SK-N-SH treated with all-trans-retinoic acid at 6 μM for 48 hours (cell line): ENCODE data around the gene BICDL1.

Experiments used
- ATAC-seq: fragments of 200-7000 bp; cut with Tn5 transposase; 3 replicates; pipeline ENCODE4 v1.9.1; 2020; ENCODE audit warnings: mild to moderate bottlenecking, moderate library complexity
- BACH2 ChIP-seq: fragments of 250-450 bp; sonication (Bioruptor Pico); IDR thresholded peaks from 2 replicates; pipeline ENCODE4 v1.9.0; 2021; ENCODE audit warnings: mild to moderate bottlenecking, borderline replicate concordance
- CSDC2 ChIP-seq: fragments of 250-450 bp; sonication (Bioruptor Pico); IDR thresholded peaks from 2 replicates; pipeline ENCODE4 v1.5.0; 2020; ENCODE audit warnings: mild to moderate bottlenecking, moderate library complexity
- ESRRG ChIP-seq: fragments of 250-450 bp; sonication (Bioruptor Pico); IDR thresholded peaks from 2 replicates; pipeline ENCODE4 v1.6.1; 2021; ENCODE audit warnings: mild to moderate bottlenecking
- GLIS3 ChIP-seq: fragments of 250-450 bp; sonication (Bioruptor Pico); IDR thresholded peaks from 2 replicates; pipeline ENCODE4 v1.5.0; 2020; ENCODE audit warnings: mild to moderate bottlenecking, moderate library complexity
- ISL1 ChIP-seq: fragments of 250-450 bp; sonication (Bioruptor Pico); IDR thresholded peaks from 2 replicates; pipeline ENCODE4 v2.1.2; 2022; ENCODE audit warnings: mild to moderate bottlenecking, moderate library complexity
- OSR1 ChIP-seq: fragments of 250-450 bp; sonication (Bioruptor Pico); IDR thresholded peaks from 2 replicates; pipeline ENCODE4 v1.8.0; 2022; ENCODE audit warnings: moderate library complexity, mild to moderate bottlenecking, inconsistent platforms
- PPARA ChIP-seq: fragments of 250-450 bp; sonication (Bioruptor Pico); IDR thresholded peaks from 2 replicates; pipeline ENCODE4 v1.5.0; 2020; ENCODE audit warnings: mild to moderate bottlenecking, borderline replicate concordance
- RARB ChIP-seq: fragments of 250-450 bp; sonication (Bioruptor Pico); IDR thresholded peaks from 2 replicates; pipeline ENCODE4 v1.8.0; 2021; ENCODE audit warnings: mild to moderate bottlenecking, moderate library complexity
- SNAI2 ChIP-seq: fragments of 250-450 bp; sonication (Bioruptor Pico); IDR thresholded peaks from 2 replicates; pipeline ENCODE4 v1.5.0; 2020; ENCODE audit warnings: mild to moderate bottlenecking, moderate library complexity
- TCF4 ChIP-seq: fragments of 250-450 bp; sonication (Bioruptor Pico); IDR thresholded peaks from 2 replicates; pipeline ENCODE4 v1.8.0; 2021; ENCODE audit warnings: mild to moderate bottlenecking, moderate library complexity, borderline replicate concordance
- TOX ChIP-seq: fragments of 250-450 bp; sonication (Bioruptor Pico); IDR thresholded peaks from 2 replicates; pipeline ENCODE4 v1.8.0; 2021; ENCODE audit warnings: mild to moderate bottlenecking, moderate library complexity, borderline replicate concordance
- ZC3H10 ChIP-seq: fragments of 250-450 bp; sonication (Bioruptor Pico); IDR thresholded peaks from 2 replicates; pipeline ENCODE4 v1.5.1; 2021; ENCODE audit warnings: mild to moderate bottlenecking, moderate library complexity
- ZFP3 ChIP-seq: fragments of 250-450 bp; sonication (Bioruptor Pico); IDR thresholded peaks from 2 replicates; pipeline ENCODE4 v1.5.0; 2020; ENCODE audit warnings: mild to moderate bottlenecking, moderate library complexity
- ZFP30 ChIP-seq: fragments of 450-650 bp; formaldehyde crosslinking; IDR thresholded peaks from 2 replicates; pipeline ENCODE4 v1.5.0; 2022; ENCODE audit warnings: mild to moderate bottlenecking, moderate library complexity
- ZNF565 ChIP-seq: fragments of 450-650 bp; formaldehyde crosslinking; conservative IDR thresholded peaks from 2 replicates; pipeline ENCODE4 v1.5.0; 2020; ENCODE audit warnings: low read depth, mild to moderate bottlenecking, moderate library complexity
- ZNF70 ChIP-seq: fragments of 450-650 bp; formaldehyde crosslinking; IDR thresholded peaks from 2 replicates; pipeline ENCODE4 v1.5.0; 2020; ENCODE audit warnings: mild to moderate bottlenecking, moderate library complexity
- TF ChIP-seq, protein P1 (sequence below): fragments of 250-450 bp; sonication (Bioruptor Pico); IDR thresholded peaks from 2 replicates; pipeline ENCODE4 v1.5.1; 2021; ENCODE audit warnings: mild to moderate bottlenecking, moderate library complexity
- TF ChIP-seq, protein P2 (sequence below): fragments of 250-450 bp; sonication (Bioruptor Pico); IDR thresholded peaks from 2 replicates; pipeline ENCODE4 v1.5.0; 2020; ENCODE audit warnings: mild to moderate bottlenecking, moderate library complexity
- TF ChIP-seq, protein P3 (sequence below): fragments of 250-450 bp; sonication (Bioruptor Pico); IDR thresholded peaks from 2 replicates; pipeline ENCODE4 v1.8.0; 2021; ENCODE audit warnings: low read depth, mild to moderate bottlenecking, moderate library complexity, borderline replicate concordance
- TF ChIP-seq, protein P4 (sequence below): fragments of 250-450 bp; sonication (Bioruptor Pico); IDR thresholded peaks from 2 replicates; pipeline ENCODE4 v1.5.1; 2020; ENCODE audit warnings: low read depth, mild to moderate bottlenecking, moderate library complexity

Gene BICDL1

DNA sequence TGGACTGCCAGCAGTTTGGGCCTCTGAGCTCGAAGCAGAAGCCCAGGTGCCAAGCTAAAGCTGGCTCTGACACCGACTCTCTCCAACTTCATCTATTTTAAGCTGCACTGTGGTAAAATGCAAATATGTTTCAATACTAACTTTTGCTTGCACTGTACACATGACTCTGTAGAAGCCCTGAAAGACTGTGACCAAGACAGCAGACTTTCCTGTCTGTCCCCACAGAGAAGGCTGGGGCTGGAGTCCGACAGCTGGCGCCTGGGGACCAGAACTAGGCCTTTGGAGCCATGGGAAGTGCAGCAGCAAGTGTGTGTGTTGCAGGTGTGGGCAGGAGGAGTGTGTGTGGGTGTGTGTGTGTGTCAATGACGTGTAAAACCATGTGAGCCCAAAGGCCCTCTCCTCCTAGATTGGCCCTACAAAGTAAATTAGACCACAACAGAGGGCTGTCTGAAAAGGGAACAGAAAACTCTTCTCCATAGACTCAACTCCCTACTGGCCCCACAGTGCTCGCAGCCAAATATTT lies 143.9 kb downstream of the BICDL1 start:
- no peak for ATAC-seq
- no peak for TF ChIP-seq PPARA (CRISPR knock-in tag)
- TF ChIP-seq, protein P1, sequence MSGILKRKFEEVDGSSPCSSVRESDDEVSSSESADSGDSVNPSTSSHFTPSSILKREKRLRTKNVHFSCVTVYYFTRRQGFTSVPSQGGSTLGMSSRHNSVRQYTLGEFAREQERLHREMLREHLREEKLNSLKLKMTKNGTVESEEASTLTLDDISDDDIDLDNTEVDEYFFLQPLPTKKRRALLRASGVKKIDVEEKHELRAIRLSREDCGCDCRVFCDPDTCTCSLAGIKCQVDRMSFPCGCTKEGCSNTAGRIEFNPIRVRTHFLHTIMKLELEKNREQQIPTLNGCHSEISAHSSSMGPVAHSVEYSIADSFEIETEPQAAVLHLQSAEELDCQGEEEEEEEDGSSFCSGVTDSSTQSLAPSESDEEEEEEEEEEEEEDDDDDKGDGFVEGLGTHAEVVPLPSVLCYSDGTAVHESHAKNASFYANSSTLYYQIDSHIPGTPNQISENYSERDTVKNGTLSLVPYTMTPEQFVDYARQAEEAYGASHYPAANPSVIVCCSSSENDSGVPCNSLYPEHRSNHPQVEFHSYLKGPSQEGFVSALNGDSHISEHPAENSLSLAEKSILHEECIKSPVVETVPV (CRISPR knock-in tag), result no peak
- no peak for TF ChIP-seq ZFP30 (CRISPR knock-in tag)
- no peak for TF ChIP-seq TCF4 (CRISPR knock-in tag)
- TF ChIP-seq RARB (CRISPR knock-in tag), result no peak
- TF ChIP-seq, protein P2, sequence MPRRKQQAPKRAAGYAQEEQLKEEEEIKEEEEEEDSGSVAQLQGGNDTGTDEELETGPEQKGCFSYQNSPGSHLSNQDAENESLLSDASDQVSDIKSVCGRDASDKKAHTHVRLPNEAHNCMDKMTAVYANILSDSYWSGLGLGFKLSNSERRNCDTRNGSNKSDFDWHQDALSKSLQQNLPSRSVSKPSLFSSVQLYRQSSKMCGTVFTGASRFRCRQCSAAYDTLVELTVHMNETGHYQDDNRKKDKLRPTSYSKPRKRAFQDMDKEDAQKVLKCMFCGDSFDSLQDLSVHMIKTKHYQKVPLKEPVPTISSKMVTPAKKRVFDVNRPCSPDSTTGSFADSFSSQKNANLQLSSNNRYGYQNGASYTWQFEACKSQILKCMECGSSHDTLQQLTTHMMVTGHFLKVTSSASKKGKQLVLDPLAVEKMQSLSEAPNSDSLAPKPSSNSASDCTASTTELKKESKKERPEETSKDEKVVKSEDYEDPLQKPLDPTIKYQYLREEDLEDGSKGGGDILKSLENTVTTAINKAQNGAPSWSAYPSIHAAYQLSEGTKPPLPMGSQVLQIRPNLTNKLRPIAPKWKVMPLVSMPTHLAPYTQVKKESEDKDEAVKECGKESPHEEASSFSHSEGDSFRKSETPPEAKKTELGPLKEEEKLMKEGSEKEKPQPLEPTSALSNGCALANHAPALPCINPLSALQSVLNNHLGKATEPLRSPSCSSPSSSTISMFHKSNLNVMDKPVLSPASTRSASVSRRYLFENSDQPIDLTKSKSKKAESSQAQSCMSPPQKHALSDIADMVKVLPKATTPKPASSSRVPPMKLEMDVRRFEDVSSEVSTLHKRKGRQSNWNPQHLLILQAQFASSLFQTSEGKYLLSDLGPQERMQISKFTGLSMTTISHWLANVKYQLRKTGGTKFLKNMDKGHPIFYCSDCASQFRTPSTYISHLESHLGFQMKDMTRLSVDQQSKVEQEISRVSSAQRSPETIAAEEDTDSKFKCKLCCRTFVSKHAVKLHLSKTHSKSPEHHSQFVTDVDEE, result no peak
- TF ChIP-seq ISL1 (CRISPR knock-in tag), result no peak
- TF ChIP-seq, protein P3, sequence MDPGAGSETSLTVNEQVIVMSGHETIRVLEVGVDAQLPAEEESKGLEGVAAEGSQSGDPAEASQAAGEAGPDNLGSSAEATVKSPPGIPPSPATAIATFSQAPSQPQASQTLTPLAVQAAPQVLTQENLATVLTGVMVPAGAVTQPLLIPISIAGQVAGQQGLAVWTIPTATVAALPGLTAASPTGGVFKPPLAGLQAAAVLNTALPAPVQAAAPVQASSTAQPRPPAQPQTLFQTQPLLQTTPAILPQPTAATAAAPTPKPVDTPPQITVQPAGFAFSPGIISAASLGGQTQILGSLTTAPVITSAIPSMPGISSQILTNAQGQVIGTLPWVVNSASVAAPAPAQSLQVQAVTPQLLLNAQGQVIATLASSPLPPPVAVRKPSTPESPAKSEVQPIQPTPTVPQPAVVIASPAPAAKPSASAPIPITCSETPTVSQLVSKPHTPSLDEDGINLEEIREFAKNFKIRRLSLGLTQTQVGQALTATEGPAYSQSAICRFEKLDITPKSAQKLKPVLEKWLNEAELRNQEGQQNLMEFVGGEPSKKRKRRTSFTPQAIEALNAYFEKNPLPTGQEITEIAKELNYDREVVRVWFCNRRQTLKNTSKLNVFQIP (CRISPR knock-in tag), result no peak
- TF ChIP-seq ZFP3 (CRISPR knock-in tag), result no peak
- no peak for TF ChIP-seq TOX (CRISPR knock-in tag)
- TF ChIP-seq OSR1 (CRISPR knock-in tag), result no peak
- TF ChIP-seq SNAI2, result no peak
- TF ChIP-seq ESRRG (CRISPR knock-in tag), result no peak
- TF ChIP-seq BACH2, result no peak
- no peak for TF ChIP-seq ZNF70 (CRISPR knock-in tag)
- no peak for TF ChIP-seq CSDC2 (CRISPR knock-in tag)
- TF ChIP-seq GLIS3, result no peak
- TF ChIP-seq ZC3H10 (CRISPR knock-in tag), result no peak
- TF ChIP-seq, all 23 proteins: peak for 0

DNA sequence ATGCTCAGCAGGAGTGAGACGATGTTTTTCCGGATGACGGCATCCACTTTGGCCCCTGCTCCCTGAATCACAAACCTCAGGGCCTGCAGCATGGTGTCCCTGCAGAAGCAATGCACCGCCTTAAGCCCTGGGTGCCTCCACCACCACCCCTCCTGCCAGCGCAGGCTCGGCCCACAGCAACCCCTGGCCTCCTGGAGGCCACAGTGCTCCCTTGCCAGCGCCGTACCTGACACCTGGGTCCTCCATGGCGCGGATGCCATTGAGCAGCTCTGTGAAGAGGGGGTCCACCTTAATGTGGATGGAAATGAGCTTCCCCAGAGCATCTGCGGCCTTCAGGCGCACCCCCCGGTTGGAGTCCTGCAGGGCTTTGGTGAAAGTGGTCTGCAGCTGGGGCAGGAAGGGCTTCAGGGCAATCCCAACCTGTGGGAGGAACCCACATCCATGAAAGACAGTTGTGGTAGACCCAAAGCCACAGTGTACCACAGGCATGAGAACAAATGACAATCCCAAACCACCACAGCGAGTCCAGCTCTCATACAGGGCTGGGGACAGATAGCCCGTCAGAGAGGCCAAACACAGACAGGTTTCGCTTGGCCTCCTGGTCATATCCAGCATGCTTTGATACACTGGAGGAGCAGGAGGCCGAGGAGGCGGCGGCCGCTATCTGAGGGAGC lies 145.4 kb downstream of the BICDL1 start:
- TF ChIP-seq, protein P4, sequence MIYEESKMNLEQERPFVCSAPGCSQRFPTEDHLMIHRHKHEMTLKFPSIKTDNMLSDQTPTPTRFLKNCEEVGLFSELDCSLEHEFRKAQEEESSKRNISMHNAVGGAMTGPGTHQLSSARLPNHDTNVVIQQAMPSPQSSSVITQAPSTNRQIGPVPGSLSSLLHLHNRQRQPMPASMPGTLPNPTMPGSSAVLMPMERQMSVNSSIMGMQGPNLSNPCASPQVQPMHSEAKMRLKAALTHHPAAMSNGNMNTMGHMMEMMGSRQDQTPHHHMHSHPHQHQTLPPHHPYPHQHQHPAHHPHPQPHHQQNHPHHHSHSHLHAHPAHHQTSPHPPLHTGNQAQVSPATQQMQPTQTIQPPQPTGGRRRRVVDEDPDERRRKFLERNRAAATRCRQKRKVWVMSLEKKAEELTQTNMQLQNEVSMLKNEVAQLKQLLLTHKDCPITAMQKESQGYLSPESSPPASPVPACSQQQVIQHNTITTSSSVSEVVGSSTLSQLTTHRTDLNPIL (CRISPR knock-in tag), result no peak
- TF ChIP-seq, protein P1 (CRISPR knock-in tag), result no peak
- TF ChIP-seq TCF4 (CRISPR knock-in tag), result no peak
- TF ChIP-seq ZNF70 (CRISPR knock-in tag), result no peak
- no peak for TF ChIP-seq ZNF565 (CRISPR knock-in tag)
- TF ChIP-seq, protein P2, result no peak
- ATAC-seq, result no peak
